Ascending aorta (tissue), 2 donors: Measurements from ENCODE around the gene LHPP. TPM values are rescaled to one million over a fixed set of nuclear protein-coding genes. Genes with fewer than 3 reads are reported as not detected.
"Not testable (repeated sequence)": the region's sequence is repeated elsewhere in the genome, so short reads cannot be mapped to it uniquely, and the experiment has no call there.

Source experiments
- DNase-seq, 2 donors: peaks; one replicate each; pipeline ENCODE4 v3.0.0-alpha.2; 2019; ENCODE audit warnings: low spot score in 2 of 2
- H3K27ac ChIP-seq, 2 donors: fragments of 200-600 bp; sonication (generic); one replicate each; pipeline ENCODE4 v1.5.1; 2016 to 2017; ENCODE audit warnings: mild to moderate bottlenecking in 1 of 2
- H3K27me3 ChIP-seq: fragments of 200-600 bp; sonication (generic); one replicate; pipeline ENCODE4 v1.5.1; 2017
- H3K36me3 ChIP-seq, 2 donors: fragments of 200-600 bp; sonication (generic); one replicate each; pipeline ENCODE4 v1.5.1; 2016
- H3K4me1 ChIP-seq, 2 donors: fragments of 200-600 bp; sonication (generic); one replicate each; pipeline ENCODE4 v1.5.1; 2016 to 2017; ENCODE audit warnings: mild to moderate bottlenecking in 1 of 2
- H3K4me3 ChIP-seq, 2 donors: fragments of 200-600 bp; sonication (generic); one replicate each; pipeline ENCODE4 v1.5.1; 2016 to 2017; ENCODE audit warnings: mild to moderate bottlenecking in 1 of 2
- H3K9me3 ChIP-seq, 2 donors: fragments of 200-600 bp; sonication (generic); one replicate each; pipeline ENCODE4 v1.5.1; 2016
- CTCF ChIP-seq, 3 experiments: fragments of 200-600 bp in 2 of 3; fragments of 450-650 bp in 1 of 3; sonication (generic) in 2 of 3; IDR thresholded peaks; one replicate each; pipeline ENCODE4 v1.5.1; 2016 to 2019; ENCODE audit warnings: antibody characterized with exemption in 3 of 3, mild to moderate bottlenecking in 1 of 3, moderate library complexity in 1 of 3
- intact Hi-C: fragments of 100-400 bp; cut with DNase I; formaldehyde crosslinking; loops from one replicate; pipeline ENCODE4 v1.15.1; 2023
- total RNA-seq: library from RNA; depleted of rRNA; stranded (reverse); fragments of >200 nt; gene quantifications from one replicate; pipeline ENCODE4 v1.1.0, GENCODE V29; 2016

LHPP gene
- total RNA-seq, 1 donor from 2014 or later = 5.1 TPM

- H3K27ac ChIP-seq = no peak overlapping the region
- no peak for DNase-seq
- no peak for TF ChIP-seq CTCF (IDR thresholded peaks at IDR 0.05)
- no peaks in the 10 kb centered on the region for H3K27me3 ChIP-seq
- H3K9me3 ChIP-seq = no peaks in the 10 kb centered on the region
- intact Hi-C loops = no loop called here
- no peak overlapping the region for H3K4me3 ChIP-seq
- no peaks in the 10 kb centered on the region for H3K4me1 ChIP-seq
- no peaks in the 10 kb centered on the region for H3K36me3 ChIP-seq
These were observed 85.5 kb downstream of the LHPP start for GRCh38 chr10:124546957-124547646.

DNA sequence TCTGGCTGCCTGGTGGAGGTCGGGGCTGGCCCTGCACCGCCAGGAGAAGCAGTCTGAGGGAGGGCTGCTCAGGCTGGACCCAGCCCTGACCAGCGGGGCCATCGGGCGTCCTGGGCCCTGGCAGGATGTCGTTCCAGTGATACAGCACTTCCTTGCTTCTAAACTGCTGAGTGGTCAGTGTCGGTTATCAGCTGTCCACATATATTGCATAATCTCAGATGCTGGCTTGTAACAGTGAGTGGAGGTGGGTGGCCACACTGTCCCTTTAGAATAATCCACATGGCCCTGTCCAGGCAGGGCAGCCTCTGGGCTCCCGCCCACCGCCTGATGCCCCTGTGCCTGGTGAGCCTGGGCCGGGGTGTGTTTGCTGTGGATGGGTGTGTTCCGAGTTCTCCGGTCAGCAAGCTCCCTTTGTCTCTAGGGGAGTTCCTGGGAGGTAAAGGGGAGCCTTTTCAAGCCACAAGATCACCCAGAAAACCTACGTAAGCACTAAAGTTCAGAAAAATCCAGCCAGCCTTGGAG is 86.1 kb downstream of the LHPP start:
- no peaks in the 10 kb centered on the region for H3K9me3 ChIP-seq
- H3K4me3 ChIP-seq = no peak overlapping the region
- no peak overlapping the region for H3K27ac ChIP-seq
- no peaks in the 10 kb centered on the region for H3K4me1 ChIP-seq
- intact Hi-C loops = no loop called here
- no peak for DNase-seq
- TF ChIP-seq CTCF (IDR thresholded peaks at IDR 0.05) = no peak
- no peaks in the 10 kb centered on the region for H3K36me3 ChIP-seq
- no peaks in the 10 kb centered on the region for H3K27me3 ChIP-seq

DNA sequence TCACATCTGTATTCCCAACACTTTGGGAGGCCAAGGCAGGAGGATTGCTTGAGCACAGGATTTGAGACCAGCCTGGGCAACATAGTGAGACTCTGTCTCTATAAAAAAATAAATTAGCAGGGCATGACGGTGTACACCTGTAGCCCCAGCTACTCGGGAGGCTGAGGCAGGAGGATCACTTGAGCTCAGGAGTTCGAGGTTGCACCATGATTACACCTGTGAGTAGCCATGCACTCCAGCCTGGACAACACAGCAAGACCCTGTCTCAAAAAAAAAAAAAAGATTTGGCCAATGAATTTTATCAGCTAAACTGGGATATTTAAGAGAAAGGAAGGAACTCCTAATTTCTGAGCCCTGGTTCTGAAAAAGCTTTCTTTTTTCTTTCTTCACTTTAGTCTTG is 87.5 kb downstream of the LHPP start:
- intact Hi-C loops, H3K4me3 ChIP-seq: not testable (repeated sequence)

GRCh38 chr10:124550293-124551034 is 88.8 kb downstream of the LHPP start:
- Histone ChIP-seq H3K9me3 (no peaks in the 10 kb centered on the region), H3K4me3 (no peak overlapping the region), H3K27ac (no peak overlapping the region), H3K4me1 (no peaks in the 10 kb centered on the region), H3K27me3 (no peaks in the 10 kb centered on the region), H3K36me3 (no peaks in the 10 kb centered on the region)
- DNase-seq = no peak
- intact Hi-C loops = no loop called here
- TF ChIP-seq CTCF (IDR thresholded peaks at IDR 0.05) = no peak

More for the DNA sequence above, 87.5 kb downstream of the LHPP start:
- H3K4me1 ChIP-seq, H3K36me3 ChIP-seq, H3K27ac ChIP-seq, DNase-seq, H3K9me3 ChIP-seq, H3K27me3 ChIP-seq: not testable (repeated sequence)

GRCh38 chr10:124551097-124551496 is 89.5 kb downstream of the LHPP start:
- intact Hi-C loops = no loop called here
- no peak overlapping the region for H3K27ac ChIP-seq

More at GRCh38 chr10:124551097-124551496, 89.5 kb downstream of the LHPP start:
- Histone ChIP-seq H3K4me3 (no peak overlapping the region), H3K36me3 (no peaks in the 10 kb centered on the region), H3K9me3 (no peaks in the 10 kb centered on the region), H3K27me3 (no peaks in the 10 kb centered on the region), H3K4me1 (no peaks in the 10 kb centered on the region)
- DNase-seq = no peak
- no peak for TF ChIP-seq CTCF (IDR thresholded peaks at IDR 0.05)
